Occipital lobe (tissue), 3 donors: ENCODE measurements around the gene ZNF354B. TPM values are rescaled to one million over a fixed set of nuclear protein-coding genes. Genes with fewer than 3 reads are reported as not detected.
"Not testable (repeated sequence)": the region's sequence is repeated elsewhere in the genome, so short reads cannot be mapped to it uniquely, and the experiment has no call there.

Experiments used
- DNase-seq: peaks from one replicate; lab custom pipeline; 2025; lab: John Stamatoyannopoulos, UW
- small RNA-seq: library from RNA; depleted of rRNA; stranded (forward); fragments of <200 nt; gene quantifications from one replicate; pipeline ENCODE3, GENCODE V24; 2014
- total RNA-seq: library from RNA; depleted of rRNA; stranded (reverse); fragments of >200 nt; gene quantifications from one replicate; pipeline ENCODE4 v1.2.3, GENCODE V29; 2014

ZNF354B gene
- total RNA-seq, 1 donor from 2014 or later, result 34.9 TPM

DNA sequence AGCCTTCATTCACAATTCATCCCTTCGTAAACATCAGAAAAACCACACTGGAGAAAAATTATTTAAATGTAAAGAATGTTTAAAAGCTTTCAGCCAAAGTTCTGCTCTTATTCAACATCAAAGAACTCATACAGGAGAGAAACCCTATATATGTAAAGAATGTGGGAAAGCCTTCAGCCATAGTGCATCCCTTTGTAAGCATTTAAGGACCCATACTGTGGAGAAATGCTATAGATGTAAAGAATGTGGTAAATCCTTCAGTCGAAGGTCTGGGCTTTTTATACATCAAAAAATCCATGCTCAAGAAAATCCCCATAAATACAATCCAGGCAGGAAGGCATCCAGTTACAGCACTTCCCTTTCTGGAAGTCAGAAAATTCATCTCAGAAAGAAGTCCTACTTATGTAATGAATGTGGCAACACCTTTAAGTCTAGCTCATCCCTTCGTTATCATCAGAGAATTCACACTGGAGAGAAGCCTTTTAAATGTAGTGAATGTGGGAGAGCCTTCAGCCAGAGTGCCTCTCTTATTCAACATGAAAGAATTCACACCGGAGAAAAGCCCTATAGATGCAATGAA lies 23.5 kb downstream of the ZNF354B start:
- not testable (repeated sequence) for DNase-seq

DNA sequence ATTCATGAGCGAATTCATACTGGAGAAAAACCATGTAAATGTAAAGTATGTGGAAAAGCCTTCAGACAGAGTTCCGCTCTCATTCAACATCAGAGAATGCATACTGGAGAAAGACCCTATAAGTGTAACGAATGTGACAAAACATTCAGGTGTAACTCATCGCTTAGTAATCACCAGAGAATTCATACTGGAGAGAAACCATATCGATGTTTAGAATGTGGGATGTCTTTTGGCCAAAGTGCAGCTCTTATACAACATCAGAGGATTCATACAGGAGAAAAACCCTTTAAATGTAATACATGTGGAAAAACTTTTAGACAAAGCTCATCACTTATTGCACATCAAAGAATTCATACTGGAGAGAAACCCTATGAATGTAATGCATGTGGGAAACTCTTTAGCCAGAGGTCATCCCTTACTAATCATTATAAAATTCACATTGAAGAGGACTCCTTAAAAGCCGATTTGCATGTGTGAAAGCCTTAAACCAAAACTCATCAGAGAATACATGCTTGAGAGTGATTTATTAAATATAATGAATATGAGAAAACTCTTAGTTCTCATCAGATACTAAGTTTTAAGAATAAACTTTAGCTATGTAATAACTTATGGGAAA lies 24.2 kb downstream of the ZNF354B start:
- no peak for DNase-seq

DNA sequence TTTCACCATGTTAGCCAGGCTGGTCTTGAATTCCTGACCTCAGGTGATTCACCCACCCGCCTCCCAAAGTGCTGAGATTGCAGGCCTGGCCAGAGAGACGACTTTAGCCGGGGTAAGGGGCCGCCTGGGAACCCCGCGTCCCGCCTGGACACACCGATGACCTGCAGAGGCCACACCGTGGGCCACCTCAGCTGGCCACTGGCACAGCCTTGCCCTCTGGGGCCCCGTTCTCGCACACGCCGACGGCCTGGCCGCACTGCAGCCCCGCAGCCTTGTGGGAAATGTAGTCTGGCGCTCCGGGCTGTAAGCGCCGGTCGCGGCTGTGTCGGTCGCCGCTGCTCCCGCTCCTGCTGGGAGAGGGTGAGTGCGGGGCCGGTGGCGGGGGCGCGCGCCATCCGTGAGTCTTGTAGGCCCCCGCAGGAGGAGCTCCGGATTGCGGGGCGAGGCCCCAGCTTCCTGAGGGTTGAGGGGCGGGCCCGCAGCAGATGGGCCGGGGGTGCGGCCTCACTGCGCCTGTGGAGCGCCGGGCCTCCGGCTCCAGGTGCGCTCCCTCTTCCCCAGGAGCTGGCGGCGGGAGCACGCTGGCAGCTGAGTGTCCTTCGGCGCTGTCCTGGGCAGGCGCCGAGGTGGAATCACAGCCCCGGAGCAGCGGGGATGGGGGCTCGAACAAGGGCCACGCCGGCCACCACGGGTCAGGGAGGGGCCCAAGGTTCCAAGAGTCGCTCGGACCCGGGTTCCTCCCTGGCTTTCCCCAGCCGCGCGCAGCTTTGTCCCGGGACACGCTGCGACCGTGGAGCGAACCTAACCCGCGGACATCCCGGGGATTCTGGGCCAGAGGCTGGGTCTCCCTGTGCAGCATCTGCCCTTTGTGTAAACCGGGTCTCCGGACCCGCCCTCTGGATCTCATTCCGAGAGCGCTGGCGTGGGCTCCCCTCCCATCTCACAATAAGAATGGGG lies 36.1 kb downstream of the ZNF354B start, which contains the start of gene ZFP2:
TSS of gene ZFP2 (plus strand) at position 299 of the 957 bp plus-strand sequence. CDS start 35,401 bp downstream, outside the sequence.
- DNase-seq, result peak; percentile 29

DNA sequence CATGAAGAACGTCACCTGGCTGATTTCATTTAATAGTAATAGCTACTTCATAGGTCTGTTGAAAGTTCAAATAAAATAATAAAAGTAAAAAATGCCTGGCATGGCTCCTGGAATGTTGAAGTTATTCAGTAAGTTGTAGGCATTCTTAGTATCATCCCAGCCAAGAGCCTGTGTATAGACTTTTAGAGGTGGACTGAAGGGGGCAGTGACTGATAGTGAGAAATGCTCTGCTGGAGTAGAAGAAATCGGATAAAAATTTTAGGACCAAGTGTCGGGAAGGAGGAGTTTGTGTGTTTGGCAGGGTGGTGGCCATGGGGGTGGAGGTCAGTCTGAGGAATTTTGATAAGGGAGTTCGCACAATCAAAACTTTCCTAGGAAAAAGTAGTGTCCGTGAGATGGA lies 39.5 kb downstream of the ZNF354B start:
- no peak for DNase-seq

DNA sequence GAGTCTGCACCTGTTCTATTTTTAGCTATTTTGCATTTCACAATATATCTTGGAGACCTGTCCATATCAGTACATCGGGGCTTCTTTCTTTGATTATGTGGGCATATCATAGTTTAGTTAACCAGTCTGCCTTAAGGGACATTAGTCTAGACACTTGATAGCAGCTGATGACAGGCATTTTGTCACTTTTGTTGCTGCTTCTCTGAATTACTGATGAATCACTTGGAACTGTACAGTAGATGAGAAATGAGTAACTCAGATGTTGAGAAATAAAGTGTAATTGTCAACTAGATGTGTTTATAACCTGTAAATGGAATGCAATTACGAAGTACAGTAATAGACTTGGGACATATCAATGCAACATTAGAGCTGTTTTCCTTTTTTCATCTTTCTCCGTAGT lies 43.1 kb downstream of the ZNF354B start:
- DNase-seq, result no peak

DNA sequence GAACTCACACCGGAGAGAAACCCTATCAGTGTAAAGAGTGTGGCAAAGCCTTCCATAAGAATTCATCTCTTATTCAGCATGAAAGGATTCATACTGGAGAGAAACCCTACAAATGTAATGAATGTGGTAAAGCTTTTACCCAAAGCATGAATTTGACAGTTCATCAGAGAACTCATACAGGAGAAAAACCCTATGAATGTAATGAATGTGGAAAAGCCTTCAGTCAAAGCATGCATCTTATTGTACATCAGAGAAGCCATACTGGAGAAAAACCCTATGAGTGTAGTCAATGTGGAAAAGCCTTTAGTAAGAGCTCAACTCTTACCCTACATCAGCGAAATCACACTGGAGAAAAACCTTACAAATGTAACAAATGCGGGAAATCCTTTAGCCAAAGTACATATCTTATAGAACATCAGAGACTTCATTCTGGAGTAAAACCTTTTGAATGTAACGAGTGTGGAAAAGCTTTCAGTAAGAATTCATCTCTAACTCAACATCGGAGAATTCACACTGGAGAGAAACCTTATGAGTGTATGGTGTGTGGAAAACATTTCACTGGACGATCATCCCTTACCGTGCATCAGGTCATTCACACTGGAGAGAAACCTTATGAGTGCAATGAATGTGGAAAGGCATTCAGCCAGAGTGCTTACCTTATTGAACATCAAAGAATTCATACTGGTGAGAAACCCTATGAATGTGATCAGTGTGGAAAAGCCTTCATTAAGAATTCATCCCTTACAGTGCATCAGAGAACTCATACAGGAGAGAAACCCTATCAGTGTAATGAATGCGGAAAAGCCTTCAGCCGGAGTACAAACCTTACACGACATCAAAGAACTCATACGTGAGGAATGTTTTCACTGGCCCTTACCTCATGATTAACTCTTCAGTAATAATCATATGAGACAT lies 72.3 kb downstream of the ZNF354B start:
- no peak for DNase-seq

Small RNAs within 50 kb of the gene (small RNA-seq; reads per million reads assigned to genes)
- gene AC126915.2 (not detected), gene AC126915.3 (not detected)

Other genes starting within 250 kb of the ZNF354B start
- gene CLK4, start 232.9 kb upstream of the ZNF354B start, total RNA-seq, result 72.4 TPM
- 18.6 TPM for gene ZNF354A, start 129.3 kb upstream of the ZNF354B start, total RNA-seq
- gene ZFP2, start 36.0 kb downstream of the ZNF354B start, total RNA-seq, result 9.4 TPM
- 9.8 TPM for gene ZNF454, start 81.2 kb downstream of the ZNF354B start, total RNA-seq
- gene GRM6, start 135.4 kb downstream of the ZNF354B start, total RNA-seq, result 0.16 TPM
- gene ZNF879, start 163.9 kb downstream of the ZNF354B start, total RNA-seq, result 18.1 TPM
- 59.6 TPM for gene ZNF354C, start 200.4 kb downstream of the ZNF354B start, total RNA-seq